Neural progenitor cell (in vitro differentiated cells): ENCODE results near the gene FILIP1. TPM values are rescaled to one million over a fixed set of nuclear protein-coding genes. Genes with fewer than 3 reads are reported as not detected.
A peak's percentile ranks its signal among the peaks of the same experiment; 100 is the strongest.

Experiments used
- DNase-seq: peaks from one replicate; pipeline ENCODE4 v3.0.0-alpha.2; 2016; ENCODE audit warnings: low spot score
- H2AFZ ChIP-seq: fragments of 200-600 bp; sonication (generic); replicated peaks from 2 replicates; pipeline ENCODE4 v1.6.1; 2016; ENCODE audit warnings: antibody characterized with exemption
- H3F3A ChIP-seq: fragments of 200-600 bp; sonication (generic); 2 replicates; pipeline ENCODE4 v1.6.1; 2016; ENCODE audit warnings: antibody characterized with exemption, low read depth
- H3K27ac ChIP-seq: fragments of 200-600 bp; sonication (generic); 2 replicates; pipeline ENCODE4 v1.5.1; 2016; ENCODE audit warnings: mild to moderate bottlenecking
- H3K27me3 ChIP-seq: fragments of 200-600 bp; sonication (generic); 2 replicates; pipeline ENCODE4 v1.6.1; 2016; ENCODE audit warnings: mild to moderate bottlenecking, moderate library complexity
- H3K36me3 ChIP-seq: fragments of 200-600 bp; sonication (generic); 2 replicates; pipeline ENCODE4 v1.5.1; 2016
- H3K4me1 ChIP-seq: fragments of 200-600 bp; sonication (generic); 2 replicates; pipeline ENCODE4 v1.6.1; 2016; ENCODE audit warnings: mixed run types
- H3K4me2 ChIP-seq: fragments of 200-600 bp; sonication (generic); 2 replicates; pipeline ENCODE4 v1.6.1; 2016
- H3K4me3 ChIP-seq: fragments of 200-600 bp; sonication (generic); 2 replicates; pipeline ENCODE4 v1.5.1; 2016
- H3K79me2 ChIP-seq: fragments of 200-600 bp; sonication (generic); 2 replicates; pipeline ENCODE4 v1.6.1; 2016; ENCODE audit warnings: low read depth
- H3K9ac ChIP-seq: fragments of 200-600 bp; sonication (generic); 2 replicates; pipeline ENCODE4 v1.6.1; 2016
- H3K9me3 ChIP-seq: fragments of 200-600 bp; sonication (generic); 2 replicates; pipeline ENCODE4 v1.5.1; 2016; ENCODE audit warnings: low read depth
- H4K20me1 ChIP-seq: fragments of 200-600 bp; sonication (generic); 2 replicates; pipeline ENCODE4 v1.6.1; 2016; ENCODE audit warnings: low read depth
- H3K27ac Mint-ChIP-seq: 3 replicates; pipeline ENCODE4 v1.8.0; 2021; ENCODE audit warnings: mixed read lengths
- H3K27me3 Mint-ChIP-seq: 2 replicates; pipeline ENCODE4 v1.8.0; 2022; ENCODE audit warnings: low read depth, mild to moderate bottlenecking, inconsistent platforms, moderate library complexity, mixed read lengths; ENCODE audit not compliant: insufficient read depth
- H3K36me3 Mint-ChIP-seq: 3 replicates; pipeline ENCODE4 v1.8.0; 2021; ENCODE audit warnings: mixed read lengths
- H3K4me1 Mint-ChIP-seq: 3 replicates; pipeline ENCODE4 v1.8.0; 2021; ENCODE audit warnings: mixed read lengths
- H3K4me3 Mint-ChIP-seq: 3 replicates; pipeline ENCODE4 v1.8.0; 2021; ENCODE audit warnings: mild to moderate bottlenecking, moderate library complexity, mixed read lengths
- H3K9me3 Mint-ChIP-seq: 3 replicates; pipeline ENCODE4 v1.8.0; 2020; ENCODE audit warnings: mixed read lengths
- CTCF ChIP-seq: fragments of 200-600 bp; sonication (generic); IDR thresholded peaks from 2 replicates; pipeline ENCODE4 v1.5.1; 2017; ENCODE audit warnings: antibody characterized with exemption, mild to moderate bottlenecking
- EZH2 ChIP-seq: fragments of 200-600 bp; sonication (generic); IDR thresholded peaks from 2 replicates; pipeline ENCODE4 v1.6.1; 2017; ENCODE audit warnings: antibody characterized with exemption, mild to moderate bottlenecking, moderate library complexity
- EZH2phosphoT487 ChIP-seq: fragments of 200-600 bp; sonication (generic); IDR thresholded peaks from 2 replicates; pipeline ENCODE4 v1.6.1; 2017; ENCODE audit warnings: antibody characterized with exemption
- total RNA-seq: library from RNA; depleted of rRNA; stranded (reverse); fragments of >200 nt; gene quantifications from 2 replicates; pipeline ENCODE4 v1.2.3, GENCODE V29; 2015; ENCODE audit warnings: low replicate concordance

The FILIP1 gene
- total RNA-seq, 1 donor from 2014 or later, result 22.6 TPM

DNA sequence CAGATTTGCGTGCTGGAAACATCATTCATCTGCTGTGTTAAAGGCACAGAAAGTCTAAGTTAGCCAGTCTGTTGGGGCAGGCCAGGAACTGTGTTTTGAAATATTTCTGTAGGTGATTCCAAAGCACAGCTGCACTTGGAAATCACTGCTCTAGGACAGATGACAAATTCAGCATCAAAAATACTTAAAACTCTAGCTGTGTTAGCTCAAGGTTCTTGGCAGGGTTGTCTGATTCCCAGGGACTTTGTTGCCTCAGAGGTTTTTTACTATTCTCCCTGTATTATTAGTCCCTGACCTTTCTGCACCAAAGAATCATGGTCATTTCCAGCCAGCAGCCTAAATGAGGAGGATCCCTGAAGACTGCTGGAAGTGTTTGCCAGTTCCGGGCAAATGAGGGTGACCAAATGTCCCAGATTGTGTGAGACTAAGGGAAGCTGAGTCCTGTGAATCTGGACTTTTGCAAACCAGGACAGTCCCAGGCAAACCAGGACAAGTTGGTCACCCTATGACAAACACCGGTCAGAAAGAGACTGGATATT, 124.7 kb downstream of the FILIP1 start:
- Histone ChIP-seq H3K4me2 (no peak overlapping the region), H3K27me3 (no peaks in the 10 kb centered on the region), H3K79me2 (no peaks in the 10 kb centered on the region), H3K9ac (no peak overlapping the region), H3K36me3 (no peaks in the 10 kb centered on the region), H3K4me1 (no peaks in the 10 kb centered on the region), H3K9me3 (no peaks in the 10 kb centered on the region), H3F3A (no peaks in the 10 kb centered on the region), H4K20me1 (no peaks in the 10 kb centered on the region), H3K4me3 (no peak overlapping the region), H2AFZ (peak overlapping the region; percentile 47), H3K27ac (no peak overlapping the region)
- no peaks in the 10 kb centered on the region for H3K9me3 Mint-ChIP-seq
- H3K36me3 Mint-ChIP-seq, result no peaks in the 10 kb centered on the region
- peaks cover 11% of the 10 kb centered on the region for H3K4me1 Mint-ChIP-seq
- no peak overlapping the region for H3K27ac Mint-ChIP-seq
- DNase-seq, result no peak
- no peak for TF ChIP-seq EZH2
- no peak for TF ChIP-seq EZH2phosphoT487
- no peak for TF ChIP-seq CTCF
- H3K27me3 Mint-ChIP-seq, result no peaks in the 10 kb centered on the region
- H3K4me3 Mint-ChIP-seq, result no peak overlapping the region

GRCh38 chr6:75368151-75368779, 125.3 kb downstream of the FILIP1 start:
- Mint-ChIP-seq H3K27ac (no peak overlapping the region), H3K9me3 (no peaks in the 10 kb centered on the region), H3K4me1 (peaks cover 13% of the 10 kb centered on the region), H3K36me3 (no peaks in the 10 kb centered on the region), H3K27me3 (no peaks in the 10 kb centered on the region), H3K4me3 (no peak overlapping the region)
- Histone ChIP-seq H3K27me3 (no peaks in the 10 kb centered on the region), H3K4me2 (no peak overlapping the region), H3K9ac (no peak overlapping the region), H3K79me2 (no peaks in the 10 kb centered on the region), H2AFZ (peak overlapping the region; percentile 47), H3F3A (no peaks in the 10 kb centered on the region), H3K4me1 (no peaks in the 10 kb centered on the region), H3K9me3 (no peaks in the 10 kb centered on the region), H3K4me3 (no peak overlapping the region), H3K27ac (no peak overlapping the region), H4K20me1 (no peaks in the 10 kb centered on the region), H3K36me3 (no peaks in the 10 kb centered on the region)
- TF ChIP-seq CTCF (peak; percentile 73), EZH2 (no peak)
- peak; percentile 76 for DNase-seq

GRCh38 chr6:75363304-75363703, 130.3 kb downstream of the FILIP1 start:
- Histone ChIP-seq H3K4me3 (no peak overlapping the region), H3K9ac (no peak overlapping the region), H3K27me3 (no peaks in the 10 kb centered on the region), H4K20me1 (no peaks in the 10 kb centered on the region), H2AFZ (no peak overlapping the region), H3K27ac (no peak overlapping the region), H3K79me2 (no peaks in the 10 kb centered on the region), H3K36me3 (no peaks in the 10 kb centered on the region), H3K9me3 (no peaks in the 10 kb centered on the region), H3K4me2 (no peak overlapping the region), H3K4me1 (peaks cover 7% of the 10 kb centered on the region), H3F3A (no peaks in the 10 kb centered on the region)
- H3K9me3 Mint-ChIP-seq, result peaks cover 1% of the 10 kb centered on the region
- no peak for TF ChIP-seq CTCF
- TF ChIP-seq EZH2phosphoT487, result no peak
- TF ChIP-seq EZH2, result no peak
- DNase-seq, result no peak
- no peak overlapping the region for H3K4me3 Mint-ChIP-seq
- H3K36me3 Mint-ChIP-seq, result no peaks in the 10 kb centered on the region
- peaks cover 9% of the 10 kb centered on the region for H3K4me1 Mint-ChIP-seq
- H3K27ac Mint-ChIP-seq, result no peak overlapping the region
- H3K27me3 Mint-ChIP-seq, result no peaks in the 10 kb centered on the region
